ENCODE results near the gene LRMDA.

DNA sequence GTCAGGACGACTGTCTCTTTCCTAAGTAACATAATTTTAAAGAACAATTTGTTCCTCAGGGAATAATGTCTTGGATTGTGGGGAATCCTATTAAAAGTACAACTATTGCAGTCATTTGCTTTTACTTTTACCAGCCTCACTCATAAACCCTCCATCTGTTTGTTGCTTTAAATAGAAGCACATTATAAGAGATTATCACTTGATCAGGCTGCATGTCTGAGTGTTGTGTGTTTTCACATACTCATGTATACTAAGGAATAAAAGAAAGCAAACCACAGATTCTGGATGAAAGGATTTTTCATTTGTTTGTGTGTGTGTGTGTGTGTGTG, 1128.4 kb downstream of the LRMDA start:
- TF ChIP-seq, protein P1, sequence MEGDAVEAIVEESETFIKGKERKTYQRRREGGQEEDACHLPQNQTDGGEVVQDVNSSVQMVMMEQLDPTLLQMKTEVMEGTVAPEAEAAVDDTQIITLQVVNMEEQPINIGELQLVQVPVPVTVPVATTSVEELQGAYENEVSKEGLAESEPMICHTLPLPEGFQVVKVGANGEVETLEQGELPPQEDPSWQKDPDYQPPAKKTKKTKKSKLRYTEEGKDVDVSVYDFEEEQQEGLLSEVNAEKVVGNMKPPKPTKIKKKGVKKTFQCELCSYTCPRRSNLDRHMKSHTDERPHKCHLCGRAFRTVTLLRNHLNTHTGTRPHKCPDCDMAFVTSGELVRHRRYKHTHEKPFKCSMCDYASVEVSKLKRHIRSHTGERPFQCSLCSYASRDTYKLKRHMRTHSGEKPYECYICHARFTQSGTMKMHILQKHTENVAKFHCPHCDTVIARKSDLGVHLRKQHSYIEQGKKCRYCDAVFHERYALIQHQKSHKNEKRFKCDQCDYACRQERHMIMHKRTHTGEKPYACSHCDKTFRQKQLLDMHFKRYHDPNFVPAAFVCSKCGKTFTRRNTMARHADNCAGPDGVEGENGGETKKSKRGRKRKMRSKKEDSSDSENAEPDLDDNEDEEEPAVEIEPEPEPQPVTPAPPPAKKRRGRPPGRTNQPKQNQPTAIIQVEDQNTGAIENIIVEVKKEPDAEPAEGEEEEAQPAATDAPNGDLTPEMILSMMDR (IDR thresholded peaks at IDR 0.05), result no peak
- TF ChIP-seq ESRRA (IDR thresholded peaks at IDR 0.05; ENCODE audit: borderline replicate concordance, low read length) (no peak), RFX5 (IDR thresholded peaks at IDR 0.05) (no peak), CBX8 (IDR thresholded peaks at IDR 0.05) (no peak), EP300 (IDR thresholded peaks at IDR 0.05) (no peak), POLR2A (IDR thresholded peaks at IDR 0.05; ENCODE audit: low read length) (no peak), SMC3 (IDR thresholded peaks at IDR 0.05) (no peak)
- TF ChIP-seq, protein P2, sequence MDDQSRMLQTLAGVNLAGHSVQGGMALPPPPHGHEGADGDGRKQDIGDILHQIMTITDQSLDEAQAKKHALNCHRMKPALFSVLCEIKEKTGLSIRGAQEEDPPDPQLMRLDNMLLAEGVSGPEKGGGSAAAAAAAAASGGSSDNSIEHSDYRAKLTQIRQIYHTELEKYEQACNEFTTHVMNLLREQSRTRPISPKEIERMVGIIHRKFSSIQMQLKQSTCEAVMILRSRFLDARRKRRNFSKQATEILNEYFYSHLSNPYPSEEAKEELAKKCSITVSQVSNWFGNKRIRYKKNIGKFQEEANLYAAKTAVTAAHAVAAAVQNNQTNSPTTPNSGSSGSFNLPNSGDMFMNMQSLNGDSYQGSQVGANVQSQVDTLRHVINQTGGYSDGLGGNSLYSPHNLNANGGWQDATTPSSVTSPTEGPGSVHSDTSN (IDR thresholded peaks at IDR 0.05), result no peak
- TF ChIP-seq, protein P3, sequence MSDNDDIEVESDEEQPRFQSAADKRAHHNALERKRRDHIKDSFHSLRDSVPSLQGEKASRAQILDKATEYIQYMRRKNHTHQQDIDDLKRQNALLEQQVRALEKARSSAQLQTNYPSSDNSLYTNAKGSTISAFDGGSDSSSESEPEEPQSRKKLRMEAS (IDR thresholded peaks at IDR 0.05), result no peak
- TF ChIP-seq, protein P4, sequence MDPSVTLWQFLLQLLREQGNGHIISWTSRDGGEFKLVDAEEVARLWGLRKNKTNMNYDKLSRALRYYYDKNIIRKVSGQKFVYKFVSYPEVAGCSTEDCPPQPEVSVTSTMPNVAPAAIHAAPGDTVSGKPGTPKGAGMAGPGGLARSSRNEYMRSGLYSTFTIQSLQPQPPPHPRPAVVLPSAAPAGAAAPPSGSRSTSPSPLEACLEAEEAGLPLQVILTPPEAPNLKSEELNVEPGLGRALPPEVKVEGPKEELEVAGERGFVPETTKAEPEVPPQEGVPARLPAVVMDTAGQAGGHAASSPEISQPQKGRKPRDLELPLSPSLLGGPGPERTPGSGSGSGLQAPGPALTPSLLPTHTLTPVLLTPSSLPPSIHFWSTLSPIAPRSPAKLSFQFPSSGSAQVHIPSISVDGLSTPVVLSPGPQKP (IDR thresholded peaks at IDR 0.05; ENCODE audit: low read depth, low read length), result no peak

All from A549 (cell line).